SK-N-SH treated with all-trans-retinoic acid at 6 μM for 48 hours (cell line): Measurements from ENCODE around the gene SEC23A.

Experiments
- ATAC-seq: fragments of 200-7000 bp; cut with Tn5 transposase; 3 replicates; pipeline ENCODE4 v1.9.1; 2020; ENCODE audit warnings: mild to moderate bottlenecking, moderate library complexity
- ARNTL ChIP-seq: fragments of 450-650 bp; formaldehyde crosslinking; IDR thresholded peaks from 2 replicates; pipeline ENCODE4 v1.5.0; 2020; ENCODE audit warnings: low read depth, mild to moderate bottlenecking, moderate library complexity, borderline replicate concordance
- BACH2 ChIP-seq: fragments of 250-450 bp; sonication (Bioruptor Pico); IDR thresholded peaks from 2 replicates; pipeline ENCODE4 v1.9.0; 2021; ENCODE audit warnings: mild to moderate bottlenecking, borderline replicate concordance
- CSDC2 ChIP-seq: fragments of 250-450 bp; sonication (Bioruptor Pico); IDR thresholded peaks from 2 replicates; pipeline ENCODE4 v1.5.0; 2020; ENCODE audit warnings: mild to moderate bottlenecking, moderate library complexity
- ESRRG ChIP-seq: fragments of 250-450 bp; sonication (Bioruptor Pico); IDR thresholded peaks from 2 replicates; pipeline ENCODE4 v1.6.1; 2021; ENCODE audit warnings: mild to moderate bottlenecking
- GLIS3 ChIP-seq: fragments of 250-450 bp; sonication (Bioruptor Pico); IDR thresholded peaks from 2 replicates; pipeline ENCODE4 v1.5.0; 2020; ENCODE audit warnings: mild to moderate bottlenecking, moderate library complexity
- ISL1 ChIP-seq: fragments of 250-450 bp; sonication (Bioruptor Pico); IDR thresholded peaks from 2 replicates; pipeline ENCODE4 v2.1.2; 2022; ENCODE audit warnings: mild to moderate bottlenecking, moderate library complexity
- OSR1 ChIP-seq: fragments of 250-450 bp; sonication (Bioruptor Pico); IDR thresholded peaks from 2 replicates; pipeline ENCODE4 v1.8.0; 2022; ENCODE audit warnings: moderate library complexity, mild to moderate bottlenecking, inconsistent platforms
- PPARA ChIP-seq: fragments of 250-450 bp; sonication (Bioruptor Pico); IDR thresholded peaks from 2 replicates; pipeline ENCODE4 v1.5.0; 2020; ENCODE audit warnings: mild to moderate bottlenecking, borderline replicate concordance
- RARB ChIP-seq: fragments of 250-450 bp; sonication (Bioruptor Pico); IDR thresholded peaks from 2 replicates; pipeline ENCODE4 v1.8.0; 2021; ENCODE audit warnings: mild to moderate bottlenecking, moderate library complexity
- TCF4 ChIP-seq: fragments of 250-450 bp; sonication (Bioruptor Pico); IDR thresholded peaks from 2 replicates; pipeline ENCODE4 v1.8.0; 2021; ENCODE audit warnings: mild to moderate bottlenecking, moderate library complexity, borderline replicate concordance
- TOX ChIP-seq: fragments of 250-450 bp; sonication (Bioruptor Pico); IDR thresholded peaks from 2 replicates; pipeline ENCODE4 v1.8.0; 2021; ENCODE audit warnings: mild to moderate bottlenecking, moderate library complexity, borderline replicate concordance
- ZC3H10 ChIP-seq: fragments of 250-450 bp; sonication (Bioruptor Pico); IDR thresholded peaks from 2 replicates; pipeline ENCODE4 v1.5.1; 2021; ENCODE audit warnings: mild to moderate bottlenecking, moderate library complexity
- ZFP3 ChIP-seq: fragments of 250-450 bp; sonication (Bioruptor Pico); IDR thresholded peaks from 2 replicates; pipeline ENCODE4 v1.5.0; 2020; ENCODE audit warnings: mild to moderate bottlenecking, moderate library complexity
- ZFP30 ChIP-seq: fragments of 450-650 bp; formaldehyde crosslinking; IDR thresholded peaks from 2 replicates; pipeline ENCODE4 v1.5.0; 2022; ENCODE audit warnings: mild to moderate bottlenecking, moderate library complexity
- ZNF70 ChIP-seq: fragments of 450-650 bp; formaldehyde crosslinking; IDR thresholded peaks from 2 replicates; pipeline ENCODE4 v1.5.0; 2020; ENCODE audit warnings: mild to moderate bottlenecking, moderate library complexity
- ZNF8 ChIP-seq: fragments of 450-650 bp; formaldehyde crosslinking; IDR thresholded peaks from 2 replicates; pipeline ENCODE4 v1.5.0; 2020; ENCODE audit warnings: mild to moderate bottlenecking, moderate library complexity
- TF ChIP-seq, protein P1 (sequence below): fragments of 250-450 bp; sonication (Bioruptor Pico); IDR thresholded peaks from 2 replicates; pipeline ENCODE4 v1.5.1; 2020; ENCODE audit warnings: low read depth, mild to moderate bottlenecking, moderate library complexity
- TF ChIP-seq, protein P2 (sequence below): fragments of 250-450 bp; sonication (Bioruptor Pico); IDR thresholded peaks from 2 replicates; pipeline ENCODE4 v1.8.0; 2021; ENCODE audit warnings: low read depth, mild to moderate bottlenecking, moderate library complexity, borderline replicate concordance
- TF ChIP-seq, protein P3 (sequence below): fragments of 250-450 bp; sonication (Bioruptor Pico); IDR thresholded peaks from 2 replicates; pipeline ENCODE4 v1.8.0; 2020; ENCODE audit warnings: mild to moderate bottlenecking, moderate library complexity, borderline replicate concordance
- TF ChIP-seq, protein P4 (sequence below): fragments of 250-450 bp; sonication (Bioruptor Pico); IDR thresholded peaks from 2 replicates; pipeline ENCODE4 v1.5.1; 2021; ENCODE audit warnings: mild to moderate bottlenecking, moderate library complexity
- TF ChIP-seq, protein P5 (sequence below): fragments of 250-450 bp; sonication (Bioruptor Pico); IDR thresholded peaks from 2 replicates; pipeline ENCODE4 v1.5.0; 2020; ENCODE audit warnings: mild to moderate bottlenecking, moderate library complexity

Gene SEC23A

DNA sequence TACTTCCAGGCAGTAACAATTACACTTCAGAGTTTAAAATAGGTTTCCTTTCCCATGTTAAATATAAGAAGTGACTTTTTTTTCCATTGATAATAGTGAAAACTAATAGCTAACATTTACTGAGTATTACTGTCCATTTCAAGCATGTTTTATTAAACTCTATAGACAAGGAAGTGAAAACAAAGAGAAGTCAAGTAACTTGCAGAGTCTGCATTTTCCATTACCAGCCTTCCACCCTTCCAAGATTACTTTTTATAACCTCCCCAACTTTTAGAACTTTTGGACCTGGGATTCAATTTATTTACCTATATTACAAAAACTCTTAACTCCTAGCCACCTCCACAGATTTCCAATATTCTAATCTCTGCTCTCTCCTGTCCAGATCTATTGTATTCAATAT is 67.7 kb downstream of the SEC23A start:
- no peak for TF ChIP-seq ESRRG (CRISPR knock-in tag)
- TF ChIP-seq CSDC2 (CRISPR knock-in tag), result no peak
- TF ChIP-seq ZFP30 (CRISPR knock-in tag), result no peak
- no peak for TF ChIP-seq RARB
- TF ChIP-seq, protein P1, sequence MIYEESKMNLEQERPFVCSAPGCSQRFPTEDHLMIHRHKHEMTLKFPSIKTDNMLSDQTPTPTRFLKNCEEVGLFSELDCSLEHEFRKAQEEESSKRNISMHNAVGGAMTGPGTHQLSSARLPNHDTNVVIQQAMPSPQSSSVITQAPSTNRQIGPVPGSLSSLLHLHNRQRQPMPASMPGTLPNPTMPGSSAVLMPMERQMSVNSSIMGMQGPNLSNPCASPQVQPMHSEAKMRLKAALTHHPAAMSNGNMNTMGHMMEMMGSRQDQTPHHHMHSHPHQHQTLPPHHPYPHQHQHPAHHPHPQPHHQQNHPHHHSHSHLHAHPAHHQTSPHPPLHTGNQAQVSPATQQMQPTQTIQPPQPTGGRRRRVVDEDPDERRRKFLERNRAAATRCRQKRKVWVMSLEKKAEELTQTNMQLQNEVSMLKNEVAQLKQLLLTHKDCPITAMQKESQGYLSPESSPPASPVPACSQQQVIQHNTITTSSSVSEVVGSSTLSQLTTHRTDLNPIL, result no peak
- TF ChIP-seq ARNTL (CRISPR knock-in tag), result no peak
- TF ChIP-seq TOX (CRISPR knock-in tag), result no peak
- TF ChIP-seq, protein P2, sequence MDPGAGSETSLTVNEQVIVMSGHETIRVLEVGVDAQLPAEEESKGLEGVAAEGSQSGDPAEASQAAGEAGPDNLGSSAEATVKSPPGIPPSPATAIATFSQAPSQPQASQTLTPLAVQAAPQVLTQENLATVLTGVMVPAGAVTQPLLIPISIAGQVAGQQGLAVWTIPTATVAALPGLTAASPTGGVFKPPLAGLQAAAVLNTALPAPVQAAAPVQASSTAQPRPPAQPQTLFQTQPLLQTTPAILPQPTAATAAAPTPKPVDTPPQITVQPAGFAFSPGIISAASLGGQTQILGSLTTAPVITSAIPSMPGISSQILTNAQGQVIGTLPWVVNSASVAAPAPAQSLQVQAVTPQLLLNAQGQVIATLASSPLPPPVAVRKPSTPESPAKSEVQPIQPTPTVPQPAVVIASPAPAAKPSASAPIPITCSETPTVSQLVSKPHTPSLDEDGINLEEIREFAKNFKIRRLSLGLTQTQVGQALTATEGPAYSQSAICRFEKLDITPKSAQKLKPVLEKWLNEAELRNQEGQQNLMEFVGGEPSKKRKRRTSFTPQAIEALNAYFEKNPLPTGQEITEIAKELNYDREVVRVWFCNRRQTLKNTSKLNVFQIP (CRISPR knock-in tag), result no peak
- no peak for TF ChIP-seq ISL1 (CRISPR knock-in tag)
- TF ChIP-seq BACH2, result no peak
- TF ChIP-seq, protein P3, sequence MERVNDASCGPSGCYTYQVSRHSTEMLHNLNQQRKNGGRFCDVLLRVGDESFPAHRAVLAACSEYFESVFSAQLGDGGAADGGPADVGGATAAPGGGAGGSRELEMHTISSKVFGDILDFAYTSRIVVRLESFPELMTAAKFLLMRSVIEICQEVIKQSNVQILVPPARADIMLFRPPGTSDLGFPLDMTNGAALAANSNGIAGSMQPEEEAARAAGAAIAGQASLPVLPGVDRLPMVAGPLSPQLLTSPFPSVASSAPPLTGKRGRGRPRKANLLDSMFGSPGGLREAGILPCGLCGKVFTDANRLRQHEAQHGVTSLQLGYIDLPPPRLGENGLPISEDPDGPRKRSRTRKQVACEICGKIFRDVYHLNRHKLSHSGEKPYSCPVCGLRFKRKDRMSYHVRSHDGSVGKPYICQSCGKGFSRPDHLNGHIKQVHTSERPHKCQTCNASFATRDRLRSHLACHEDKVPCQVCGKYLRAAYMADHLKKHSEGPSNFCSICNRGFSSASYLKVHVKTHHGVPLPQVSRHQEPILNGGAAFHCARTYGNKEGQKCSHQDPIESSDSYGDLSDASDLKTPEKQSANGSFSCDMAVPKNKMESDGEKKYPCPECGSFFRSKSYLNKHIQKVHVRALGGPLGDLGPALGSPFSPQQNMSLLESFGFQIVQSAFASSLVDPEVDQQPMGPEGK, result no peak
- TF ChIP-seq, protein P4, sequence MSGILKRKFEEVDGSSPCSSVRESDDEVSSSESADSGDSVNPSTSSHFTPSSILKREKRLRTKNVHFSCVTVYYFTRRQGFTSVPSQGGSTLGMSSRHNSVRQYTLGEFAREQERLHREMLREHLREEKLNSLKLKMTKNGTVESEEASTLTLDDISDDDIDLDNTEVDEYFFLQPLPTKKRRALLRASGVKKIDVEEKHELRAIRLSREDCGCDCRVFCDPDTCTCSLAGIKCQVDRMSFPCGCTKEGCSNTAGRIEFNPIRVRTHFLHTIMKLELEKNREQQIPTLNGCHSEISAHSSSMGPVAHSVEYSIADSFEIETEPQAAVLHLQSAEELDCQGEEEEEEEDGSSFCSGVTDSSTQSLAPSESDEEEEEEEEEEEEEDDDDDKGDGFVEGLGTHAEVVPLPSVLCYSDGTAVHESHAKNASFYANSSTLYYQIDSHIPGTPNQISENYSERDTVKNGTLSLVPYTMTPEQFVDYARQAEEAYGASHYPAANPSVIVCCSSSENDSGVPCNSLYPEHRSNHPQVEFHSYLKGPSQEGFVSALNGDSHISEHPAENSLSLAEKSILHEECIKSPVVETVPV (CRISPR knock-in tag), result no peak
- TF ChIP-seq ZNF70 (CRISPR knock-in tag), result no peak
- TF ChIP-seq TCF4, result no peak
- TF ChIP-seq GLIS3 (CRISPR knock-in tag), result no peak
- no peak for TF ChIP-seq ZC3H10 (CRISPR knock-in tag)
- no peak for TF ChIP-seq ZNF8 (CRISPR knock-in tag)
- no peak for TF ChIP-seq PPARA (CRISPR knock-in tag)
- TF ChIP-seq, protein P5, sequence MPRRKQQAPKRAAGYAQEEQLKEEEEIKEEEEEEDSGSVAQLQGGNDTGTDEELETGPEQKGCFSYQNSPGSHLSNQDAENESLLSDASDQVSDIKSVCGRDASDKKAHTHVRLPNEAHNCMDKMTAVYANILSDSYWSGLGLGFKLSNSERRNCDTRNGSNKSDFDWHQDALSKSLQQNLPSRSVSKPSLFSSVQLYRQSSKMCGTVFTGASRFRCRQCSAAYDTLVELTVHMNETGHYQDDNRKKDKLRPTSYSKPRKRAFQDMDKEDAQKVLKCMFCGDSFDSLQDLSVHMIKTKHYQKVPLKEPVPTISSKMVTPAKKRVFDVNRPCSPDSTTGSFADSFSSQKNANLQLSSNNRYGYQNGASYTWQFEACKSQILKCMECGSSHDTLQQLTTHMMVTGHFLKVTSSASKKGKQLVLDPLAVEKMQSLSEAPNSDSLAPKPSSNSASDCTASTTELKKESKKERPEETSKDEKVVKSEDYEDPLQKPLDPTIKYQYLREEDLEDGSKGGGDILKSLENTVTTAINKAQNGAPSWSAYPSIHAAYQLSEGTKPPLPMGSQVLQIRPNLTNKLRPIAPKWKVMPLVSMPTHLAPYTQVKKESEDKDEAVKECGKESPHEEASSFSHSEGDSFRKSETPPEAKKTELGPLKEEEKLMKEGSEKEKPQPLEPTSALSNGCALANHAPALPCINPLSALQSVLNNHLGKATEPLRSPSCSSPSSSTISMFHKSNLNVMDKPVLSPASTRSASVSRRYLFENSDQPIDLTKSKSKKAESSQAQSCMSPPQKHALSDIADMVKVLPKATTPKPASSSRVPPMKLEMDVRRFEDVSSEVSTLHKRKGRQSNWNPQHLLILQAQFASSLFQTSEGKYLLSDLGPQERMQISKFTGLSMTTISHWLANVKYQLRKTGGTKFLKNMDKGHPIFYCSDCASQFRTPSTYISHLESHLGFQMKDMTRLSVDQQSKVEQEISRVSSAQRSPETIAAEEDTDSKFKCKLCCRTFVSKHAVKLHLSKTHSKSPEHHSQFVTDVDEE, result no peak
- TF ChIP-seq, all 23 proteins: peak for 0
- no peak for ATAC-seq

DNA sequence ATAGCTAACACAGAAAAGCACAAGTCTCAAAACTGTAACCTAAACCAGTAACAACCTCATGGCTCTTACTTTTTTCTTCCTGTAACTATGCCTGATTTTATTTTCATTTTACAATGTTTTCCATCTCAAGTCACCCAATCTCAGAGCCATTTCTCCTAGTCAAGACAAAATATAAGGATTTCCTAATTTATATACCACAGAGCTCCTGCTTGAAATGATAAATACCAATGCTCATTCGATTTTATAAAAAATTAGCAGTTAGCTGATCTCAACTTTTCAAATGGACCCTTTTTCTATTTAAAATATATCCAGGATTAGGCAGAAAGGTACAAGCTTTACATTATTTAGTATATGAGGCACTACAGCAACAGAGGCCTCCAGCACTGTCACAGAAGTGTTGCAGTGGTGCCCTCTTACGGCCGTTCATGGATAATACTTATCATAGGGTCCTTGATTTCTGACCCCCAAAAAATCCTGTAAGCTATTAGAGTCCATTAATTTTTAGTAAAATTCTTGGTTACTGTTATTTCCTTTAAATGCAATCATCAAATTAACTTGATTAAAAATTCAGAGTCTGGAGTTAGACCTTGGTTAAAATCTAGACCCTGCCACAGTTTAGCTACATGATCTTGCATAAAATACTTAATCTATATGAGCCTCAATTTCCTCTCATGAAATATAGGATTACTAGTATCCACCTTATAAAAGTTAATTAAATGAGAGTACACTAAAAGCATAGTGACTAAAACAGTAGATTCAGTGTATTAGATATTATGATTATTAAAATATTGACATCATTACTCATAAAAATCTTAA is 68.3 kb downstream of the SEC23A start:
- no peak for ATAC-seq
- TF ChIP-seq, protein P5, result no peak
- TF ChIP-seq, protein P4 (CRISPR knock-in tag), result no peak
- no peak for TF ChIP-seq OSR1 (CRISPR knock-in tag)
- no peak for TF ChIP-seq ARNTL (CRISPR knock-in tag)
- TF ChIP-seq, protein P2 (CRISPR knock-in tag), result no peak
- no peak for TF ChIP-seq RARB
- TF ChIP-seq ZFP3, result no peak
- no peak for TF ChIP-seq TOX (CRISPR knock-in tag)
- TF ChIP-seq, protein P3, result no peak
- TF ChIP-seq ESRRG (CRISPR knock-in tag), result no peak
- TF ChIP-seq ZFP30 (CRISPR knock-in tag), result no peak
